Dedifferentiated amniotic fluid mesenchymal stem cell (primary cell): ENCODE data around the gene STX16.

Experiments used
- DNase-seq: peaks from one replicate; pipeline ENCODE4 v3.0.0-alpha.2; 2016; ENCODE audit errors: extremely low spot score

The STX16 gene

DNA sequence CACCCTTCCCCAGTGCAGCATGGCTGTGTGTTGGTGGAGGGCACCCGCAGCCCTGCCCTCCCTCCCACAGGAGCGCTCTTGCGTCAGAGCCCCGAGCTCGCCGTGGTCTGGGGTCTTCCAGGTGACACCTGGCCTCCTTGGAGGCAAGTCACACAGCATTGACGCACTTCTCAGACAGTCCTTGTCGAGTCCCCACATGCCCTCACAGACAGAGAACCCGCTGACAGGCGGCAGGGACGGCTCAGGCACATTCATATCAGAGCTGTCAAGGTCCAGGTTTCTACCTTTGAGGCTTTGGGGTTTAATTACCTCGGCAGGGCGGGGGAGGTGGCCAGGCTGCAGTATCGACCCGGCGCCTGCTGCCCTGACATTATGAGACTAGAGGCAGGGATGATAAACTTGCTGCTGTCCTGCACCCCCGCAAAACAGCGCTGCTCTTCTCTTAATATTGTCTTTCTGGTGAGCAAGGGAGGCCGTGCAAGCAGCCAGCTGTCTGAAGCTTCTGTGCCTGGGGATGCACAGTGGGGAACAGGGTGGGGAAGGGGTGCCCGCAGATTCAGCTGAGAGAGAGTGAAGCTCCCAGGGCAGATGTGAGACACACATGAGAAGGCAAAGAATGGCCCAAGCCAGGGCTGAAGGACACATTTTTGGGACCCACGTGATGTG, 46.3 kb downstream of the STX16 start:
- no peak for DNase-seq

GRCh38 chr20:58697867-58698703, 47.0 kb downstream of the STX16 start:
- no peak for DNase-seq

GRCh38 chr20:58698741-58699622, 47.9 kb downstream of the STX16 start:
- no peak for DNase-seq

DNA sequence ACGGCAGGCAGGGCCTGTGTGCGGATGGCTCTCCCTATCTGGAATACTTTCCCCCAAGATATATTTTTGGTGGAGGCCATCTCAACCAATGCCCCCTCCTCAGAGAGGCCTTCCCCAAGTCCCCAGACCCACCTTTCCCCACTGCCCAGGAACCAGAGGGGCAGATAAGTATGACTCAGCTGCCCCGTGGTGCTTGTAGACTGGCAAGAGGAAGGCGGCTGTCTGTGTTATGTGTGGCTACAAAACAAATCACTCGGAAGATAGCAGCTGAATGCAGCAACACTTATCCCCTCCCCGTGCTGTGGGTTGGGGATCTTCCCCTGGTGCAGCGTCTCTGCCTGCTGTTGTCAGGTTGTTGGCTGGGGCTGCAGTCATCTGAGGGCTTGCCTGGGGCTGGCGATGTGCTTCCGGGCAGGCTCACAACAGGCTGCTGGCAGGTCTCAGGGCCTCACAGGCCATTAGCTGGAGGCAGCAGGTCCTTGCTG, 48.6 kb downstream of the STX16 start:
- DNase-seq = no peak

DNA sequence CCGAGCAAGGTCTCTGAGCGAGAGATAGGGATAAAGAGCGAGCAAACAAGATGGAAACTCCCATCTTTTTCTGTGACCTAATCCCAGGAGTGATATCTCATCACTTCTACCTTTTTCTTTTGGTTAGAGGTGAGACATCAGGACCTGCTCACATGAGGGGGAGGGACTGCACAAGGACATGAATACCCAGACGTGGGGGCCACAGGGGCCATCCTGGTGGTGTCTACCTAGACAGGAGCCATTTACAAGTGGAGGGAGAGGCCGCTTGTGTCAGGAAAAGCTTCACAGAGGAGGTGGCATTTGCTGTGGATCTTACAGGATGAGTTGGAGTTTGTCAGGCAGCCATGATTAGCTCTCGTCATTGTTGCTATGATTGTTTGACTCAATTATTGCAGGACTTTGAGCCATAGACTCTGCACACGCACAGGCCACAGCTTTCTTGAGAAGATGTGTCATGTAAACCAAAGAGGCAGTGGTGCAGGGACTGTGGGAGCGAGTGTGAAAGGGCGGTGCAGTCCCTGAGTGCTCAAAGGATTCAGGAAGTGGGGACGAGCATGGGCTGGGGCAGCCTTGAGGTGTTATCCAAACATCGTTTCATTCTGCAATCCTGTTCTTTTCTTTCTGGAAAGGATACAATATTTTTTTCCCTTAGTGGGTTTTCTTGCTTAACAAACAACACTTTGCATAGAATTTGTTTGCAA, 49.2 kb downstream of the STX16 start:
- DNase-seq = no peak

GRCh38 chr20:58700823-58701222, 49.7 kb downstream of the STX16 start:
- DNase-seq = no peak

DNA sequence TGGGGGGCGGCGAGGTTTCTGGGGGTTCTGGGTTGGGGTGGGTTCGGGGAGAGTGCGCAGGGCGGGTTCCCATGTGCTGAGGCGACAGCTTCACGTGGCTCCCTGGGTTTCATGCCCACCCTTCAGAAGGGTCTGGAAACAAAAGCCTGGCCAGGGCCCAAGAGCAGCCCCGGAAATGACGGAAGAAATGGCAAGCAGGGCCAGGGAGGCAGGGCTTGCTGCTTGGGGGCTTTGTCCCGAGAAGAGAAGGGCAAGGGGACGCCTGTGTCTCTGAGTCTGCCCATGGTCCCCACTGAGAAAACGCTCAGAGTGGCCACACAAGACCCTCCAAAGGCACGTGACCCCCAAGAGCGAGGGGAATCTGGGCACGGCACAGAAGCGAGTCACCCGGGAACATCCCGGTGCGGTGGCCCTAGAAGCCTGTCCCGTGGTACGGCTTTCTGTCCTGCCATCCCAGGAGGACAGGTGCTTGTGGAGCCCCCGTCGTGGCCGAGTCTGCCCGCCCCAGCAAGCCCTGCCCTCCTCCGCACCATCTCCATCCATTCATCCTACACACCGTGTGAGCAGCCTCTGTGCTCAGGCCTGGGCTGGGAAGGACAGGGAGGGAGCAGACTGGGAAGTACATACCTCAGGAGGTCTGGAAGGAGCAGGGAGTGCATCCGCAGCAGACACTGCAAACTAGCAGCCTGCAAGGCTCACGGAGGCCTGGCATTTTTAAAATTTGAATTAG, 50.5 kb downstream of the STX16 start:
- no peak for DNase-seq

GRCh38 chr20:58702161-58702510, 51.1 kb downstream of the STX16 start:
- no peak for DNase-seq

GRCh38 chr20:58702859-58703648, 52.0 kb downstream of the STX16 start:
- no peak for DNase-seq

GRCh38 chr20:58703765-58704371, 52.8 kb downstream of the STX16 start:
- no peak for DNase-seq

GRCh38 chr20:58705208-58705926, 54.3 kb downstream of the STX16 start:
- DNase-seq = no peak

DNA sequence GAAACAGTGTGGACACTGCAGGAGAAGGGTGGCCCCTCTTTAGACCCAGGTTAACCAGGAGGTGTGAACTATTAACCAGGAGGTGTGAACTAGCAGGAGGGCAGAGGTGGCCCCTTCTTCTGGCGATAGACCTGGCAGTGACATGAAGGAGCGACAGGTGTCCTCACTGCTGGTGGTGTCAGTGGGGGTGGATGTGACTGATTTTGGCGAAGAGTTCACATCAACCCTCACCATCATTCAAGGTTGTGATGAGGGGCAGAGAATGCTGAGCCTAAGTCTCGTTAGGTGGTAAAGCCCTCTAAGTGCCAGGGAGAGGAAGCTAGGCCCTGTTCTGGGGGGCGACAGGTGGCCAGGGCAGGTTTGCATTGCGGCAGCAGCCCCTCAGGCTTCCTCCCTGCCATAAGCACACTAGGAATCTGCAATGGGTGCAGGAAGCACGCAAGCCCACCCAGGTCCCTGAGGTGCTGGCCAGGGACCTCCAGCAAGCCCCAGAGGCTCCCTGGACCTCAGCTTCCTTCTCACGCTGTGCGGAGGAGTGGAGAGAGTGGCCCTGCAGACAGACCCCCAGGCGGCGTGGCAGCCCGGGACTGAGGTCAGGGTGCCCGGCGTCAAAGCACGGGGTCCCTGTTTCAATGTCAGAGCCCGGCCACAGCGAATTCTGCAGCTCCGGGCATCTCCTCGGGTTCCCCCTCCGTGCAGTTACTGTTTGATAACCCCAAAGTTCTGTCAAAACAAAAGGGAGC, 55.2 kb downstream of the STX16 start:
- no peak for DNase-seq

GRCh38 chr20:58706975-58707681, 56.0 kb downstream of the STX16 start:
- no peak for DNase-seq

- no peak for DNase-seq
Observed at GRCh38 chr20:58707770-58708169, 56.7 kb downstream of the STX16 start.

- no peak for DNase-seq
Observed at GRCh38 chr20:58708246-58708931, 57.3 kb downstream of the STX16 start.

GRCh38 chr20:58709013-58709702, 58.1 kb downstream of the STX16 start:
- DNase-seq = no peak

GRCh38 chr20:58709703-58710039, 58.6 kb downstream of the STX16 start:
- no peak for DNase-seq
